Liver (tissue), 9 donors: ENCODE data around the gene ZNF398. TPM values are rescaled to one million over a fixed set of nuclear protein-coding genes. Genes with fewer than 3 reads are reported as not detected.

ENCODE experiments used
- DNase-seq: peaks from one replicate; pipeline ENCODE4 v3.0.0-alpha.2; 2017; ENCODE audit warnings: low spot score
- H3K27ac ChIP-seq, 2 donors: one replicate each; pipeline ENCODE4 v1.7.0; 2013; ENCODE audit warnings: inconsistent platforms in 2 of 2, low read length in 2 of 2, control low read depth in 1 of 2, low read depth in 1 of 2, mild to moderate bottlenecking in 1 of 2
- H3K27me3 ChIP-seq, 4 donors: one replicate each; pipeline versions ENCODE4 v1.6.1 to v1.7.0; 2013; ENCODE audit warnings: low read length in 3 of 4, inconsistent platforms in 1 of 4, mild to moderate bottlenecking in 1 of 4, moderate library complexity in 1 of 4; ENCODE audit not compliant: control insufficient read depth in 4 of 4, insufficient read depth in 4 of 4
- H3K36me3 ChIP-seq, 4 donors: one replicate each; pipeline versions ENCODE4 v1.6.1 to v1.7.0; 2013; ENCODE audit warnings: low read length in 3 of 4, mild to moderate bottlenecking in 3 of 4, low read depth in 1 of 4, moderate library complexity in 1 of 4; ENCODE audit not compliant: control insufficient read depth in 4 of 4, insufficient read depth in 3 of 4
- H3K4me1 ChIP-seq, 4 donors: one replicate each; pipeline versions ENCODE4 v1.6.1 to v1.7.0; 2013; ENCODE audit warnings: low read length in 3 of 4, mild to moderate bottlenecking in 3 of 4, moderate library complexity in 1 of 4; ENCODE audit not compliant: control insufficient read depth in 4 of 4, insufficient read depth in 4 of 4
- H3K4me3 ChIP-seq, 3 donors: one replicate each; pipeline versions ENCODE4 v1.6.1 to v1.7.0; 2013; ENCODE audit warnings: low read length in 3 of 3, control low read depth in 1 of 3, low read depth in 1 of 3, mild to moderate bottlenecking in 1 of 3
- H3K9ac ChIP-seq, 2 donors: one replicate each; pipeline ENCODE4 v1.7.0; 2013; ENCODE audit warnings: low read length in 2 of 2, mild to moderate bottlenecking in 2 of 2, moderate library complexity in 2 of 2, control low read depth in 1 of 2, low read depth in 1 of 2
- H3K9me3 ChIP-seq, 4 donors: one replicate each; pipeline versions ENCODE4 v1.6.1 to v1.7.0; 2013; ENCODE audit warnings: low read length in 3 of 4; ENCODE audit not compliant: control insufficient read depth in 4 of 4
- ATF3 ChIP-seq: IDR thresholded peaks from 2 replicates; pipeline ENCODE4 v1.6.1; 2016; ENCODE audit warnings: antibody characterized with exemption
- CTCF ChIP-seq: fragments of 150-350 bp; IDR thresholded peaks from 2 replicates; pipeline ENCODE4 v1.5.1; 2017; ENCODE audit warnings: improper control_type of control experiment, low read depth, low read length; ENCODE audit not compliant: missing input control
- EGR1 ChIP-seq, 2 donors: IDR thresholded peaks; 2 replicates each; pipeline ENCODE4 v1.6.1; 2016 to 2018; ENCODE audit warnings: antibody characterized with exemption in 2 of 2, low read depth in 2 of 2
- FOXA1 ChIP-seq: IDR thresholded peaks from 2 replicates; pipeline ENCODE4 v1.6.1; 2016; ENCODE audit warnings: antibody characterized with exemption
- FOXA2 ChIP-seq: IDR thresholded peaks from 2 replicates; pipeline ENCODE4 v1.6.1; 2016; ENCODE audit warnings: antibody characterized with exemption
- GABPA ChIP-seq, 2 donors: IDR thresholded peaks in 1 of 2; conservative IDR thresholded peaks in 1 of 2; 2 replicates each; pipeline ENCODE4 v1.6.1; 2016; ENCODE audit warnings: antibody characterized with exemption in 2 of 2, mild to moderate bottlenecking in 1 of 2, moderate library complexity in 1 of 2
- HNF4G ChIP-seq: IDR thresholded peaks from 2 replicates; pipeline ENCODE4 v1.6.1; 2016; ENCODE audit warnings: antibody characterized with exemption
- JUND ChIP-seq, 2 donors: IDR thresholded peaks; 2 replicates each; pipeline ENCODE4 v1.6.1; 2016; ENCODE audit warnings: antibody characterized with exemption in 2 of 2
- MAX ChIP-seq: IDR thresholded peaks from 2 replicates; pipeline ENCODE4 v1.6.1; 2016; ENCODE audit warnings: antibody characterized with exemption
- NR2F2 ChIP-seq: IDR thresholded peaks from 2 replicates; pipeline ENCODE4 v1.6.1; 2016; ENCODE audit warnings: antibody characterized with exemption
- RXRA ChIP-seq, 2 donors: IDR thresholded peaks; 2 replicates each; pipeline ENCODE4 v1.6.1; 2017 to 2018; ENCODE audit warnings: antibody characterized with exemption in 2 of 2, mild to moderate bottlenecking in 1 of 2
- SP1 ChIP-seq: IDR thresholded peaks from 2 replicates; pipeline ENCODE4 v1.6.1; 2018; ENCODE audit warnings: antibody characterized with exemption, mild to moderate bottlenecking
- YY1 ChIP-seq: IDR thresholded peaks from 2 replicates; pipeline ENCODE4 v1.6.1; 2016; ENCODE audit warnings: antibody characterized with exemption, mild to moderate bottlenecking
- WGBS: extraction: QIAGEN DNeasy Blood & Tissue Kit; methylation state at CpG from one replicate; pipeline ENCODE4 v1.1.7; 2013; 5-methylcytosine and 5-hydroxymethylcytosine counted together
- polyA plus RNA-seq, 2 donors: library from polyadenylated mRNA; stranded (reverse) in 1 of 2; unstranded in 1 of 2; fragments of 200-250 nt in 1 of 2; fragments of >200 nt in 1 of 2; fragmentation: Nextera tagmentation in 1 of 2; extraction: Ambion mirVana in 1 of 2; gene quantifications; one replicate each; pipeline versions ENCODE4 v1.2.1 to v1.2.3, GENCODE V29; 2013 to 2015
- total RNA-seq, 2 donors: library from RNA; depleted of rRNA; stranded (reverse); fragments of >200 nt; gene quantifications; one replicate each; pipeline ENCODE4 v1.2.3, GENCODE V29; 2014
- TF ChIP-seq, protein P1 (sequence below): IDR thresholded peaks from 2 replicates; pipeline ENCODE4 v1.6.1; 2016; ENCODE audit warnings: antibody characterized with exemption
- donor health status: healthy.
- donor health status: healthy.
- donor health status: healthy.
- donor health status: healthy.
- donor health status: healthy.

The ZNF398 gene
- total and polyA plus RNA-seq, 4 donors = 1.5 to 7.8 (median 4.5) TPM

DNA sequence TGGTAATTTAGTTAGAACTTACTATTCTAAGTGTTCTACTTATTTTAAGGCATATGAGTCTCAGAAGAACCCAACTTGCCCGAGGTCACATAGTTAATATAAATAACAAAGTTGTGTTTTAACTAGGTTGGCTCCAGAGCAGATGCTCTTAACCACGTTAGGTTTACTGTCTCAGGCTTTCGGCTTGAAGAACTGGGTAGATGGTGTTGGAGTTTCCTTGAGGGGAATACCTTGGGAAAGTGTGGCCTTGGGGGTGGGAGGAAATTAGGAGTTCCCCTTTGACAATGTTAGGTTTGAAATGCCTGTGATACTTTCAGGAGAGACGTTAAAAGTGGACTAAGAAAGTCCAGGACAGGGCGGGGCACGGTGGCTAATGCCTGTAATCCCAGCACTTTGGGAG is 9.6 kb downstream of the ZNF398 start:
- Histone ChIP-seq H3K4me1 (no peaks in the 10 kb centered on the region), H3K27me3 (no peaks in the 10 kb centered on the region), H3K4me3 (no peak overlapping the region), H3K36me3 (peaks cover 8 to 11% (median 10%) of the 10 kb centered on the region in 4 donors), H3K27ac (no peak overlapping the region), H3K9me3 (no peaks in the 10 kb centered on the region), H3K9ac (no peak overlapping the region)
- WGBS = 94% methylated on average over 6 of the region's 6 CpGs
- DNase-seq = no peak
- TF ChIP-seq SP1 = no peak
- TF ChIP-seq YY1 = no peak
- no peak for TF ChIP-seq MAX
- no peak for TF ChIP-seq HNF4G
- TF ChIP-seq ATF3 = no peak
- no peak for TF ChIP-seq NR2F2
- no peak for TF ChIP-seq FOXA1
- TF ChIP-seq RXRA (IDR thresholded peaks at IDR 0.05) = no peak
- TF ChIP-seq CTCF = no peak
- no peak for TF ChIP-seq FOXA2

DNA sequence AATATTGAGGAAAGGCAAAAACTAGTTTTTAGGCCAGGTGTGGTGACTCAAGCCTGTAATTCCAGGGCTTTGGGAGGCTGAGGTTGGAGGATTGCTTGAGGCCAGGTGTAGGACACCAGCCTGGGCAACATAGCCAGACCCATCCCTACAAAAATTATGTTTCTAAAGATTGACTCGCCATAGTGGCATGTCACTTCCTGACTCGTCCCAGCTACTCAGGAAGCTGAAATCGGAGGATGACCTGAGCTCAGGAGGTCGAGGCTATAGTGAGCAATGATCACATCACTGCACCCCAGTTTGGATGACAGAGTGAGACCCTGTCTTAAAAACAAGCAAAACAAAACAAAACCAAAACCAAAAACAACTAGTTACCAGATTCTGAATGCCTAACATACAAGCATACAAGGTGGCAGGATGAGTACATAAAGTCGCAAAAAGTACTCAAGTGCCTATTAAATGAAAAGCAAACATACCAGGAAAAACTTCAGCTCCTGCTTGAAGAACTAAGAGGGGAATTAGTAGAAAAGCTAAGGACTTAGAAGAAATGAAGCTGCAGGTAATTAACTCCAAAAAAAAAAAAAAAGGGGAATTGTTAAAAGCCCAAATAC is 14.1 kb downstream of the ZNF398 start:
- Histone ChIP-seq H3K27me3 (no peaks in the 10 kb centered on the region), H3K9ac (no peak overlapping the region), H3K4me1 (no peaks in the 10 kb centered on the region), H3K4me3 (no peak overlapping the region), H3K9me3 (no peaks in the 10 kb centered on the region), H3K27ac (no peak overlapping the region), H3K36me3 (peaks cover 5 to 22% (median 15%) of the 10 kb centered on the region in 4 donors)
- DNase-seq = no peak
- WGBS = 80% methylated on average over 5 of the region's 5 CpGs
- no peak for TF ChIP-seq ATF3
- TF ChIP-seq HNF4G = no peak
- TF ChIP-seq, protein P1, sequence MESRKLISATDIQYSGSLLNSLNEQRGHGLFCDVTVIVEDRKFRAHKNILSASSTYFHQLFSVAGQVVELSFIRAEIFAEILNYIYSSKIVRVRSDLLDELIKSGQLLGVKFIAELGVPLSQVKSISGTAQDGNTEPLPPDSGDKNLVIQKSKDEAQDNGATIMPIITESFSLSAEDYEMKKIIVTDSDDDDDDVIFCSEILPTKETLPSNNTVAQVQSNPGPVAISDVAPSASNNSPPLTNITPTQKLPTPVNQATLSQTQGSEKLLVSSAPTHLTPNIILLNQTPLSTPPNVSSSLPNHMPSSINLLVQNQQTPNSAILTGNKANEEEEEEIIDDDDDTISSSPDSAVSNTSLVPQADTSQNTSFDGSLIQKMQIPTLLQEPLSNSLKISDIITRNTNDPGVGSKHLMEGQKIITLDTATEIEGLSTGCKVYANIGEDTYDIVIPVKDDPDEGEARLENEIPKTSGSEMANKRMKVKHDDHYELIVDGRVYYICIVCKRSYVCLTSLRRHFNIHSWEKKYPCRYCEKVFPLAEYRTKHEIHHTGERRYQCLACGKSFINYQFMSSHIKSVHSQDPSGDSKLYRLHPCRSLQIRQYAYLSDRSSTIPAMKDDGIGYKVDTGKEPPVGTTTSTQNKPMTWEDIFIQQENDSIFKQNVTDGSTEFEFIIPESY = no peak
- no peak for TF ChIP-seq SP1
- TF ChIP-seq FOXA2 = no peak
- no peak for TF ChIP-seq EGR1 (IDR thresholded peaks at IDR 0.05; ENCODE audit: low read depth in 2 of 2)
- TF ChIP-seq JUND (IDR thresholded peaks at IDR 0.05) = no peak
- no peak for TF ChIP-seq FOXA1
- no peak for TF ChIP-seq CTCF
- TF ChIP-seq GABPA (IDR thresholded peaks at IDR 0.05 in 1 of 2, conservative IDR thresholded peaks at IDR 0.05 in 1 of 2) = no peak
- TF ChIP-seq RXRA (IDR thresholded peaks at IDR 0.05) = no peak
- TF ChIP-seq YY1 = no peak
